IMR-90 (cell line): ENCODE results near the gene MGAT4A.

Experiments used
- CTCF ChIP-seq: conservative IDR thresholded peaks from 2 replicates; pipeline ENCODE4 v1.5.1; 2012; ENCODE audit warnings: mild to moderate bottlenecking, low read depth, low read length, improper control_type of control experiment
- POLR2A ChIP-seq: IDR thresholded peaks from 2 replicates; pipeline ENCODE4 v1.6.1; 2012; ENCODE audit warnings: mild to moderate bottlenecking, low read depth, low read length
- RAD21 ChIP-seq: IDR thresholded peaks from 2 replicates; pipeline ENCODE4 v1.6.1; 2012; ENCODE audit warnings: low read length, improper control_type of control experiment
- RCOR1 ChIP-seq: IDR thresholded peaks from 2 replicates; pipeline ENCODE4 v1.6.1; 2012; ENCODE audit warnings: mild to moderate bottlenecking, low read length, improper control_type of control experiment; ENCODE audit not compliant: insufficient replicate concordance
- RFX5 ChIP-seq: IDR thresholded peaks from 2 replicates; pipeline ENCODE4 v1.8.0; 2012; ENCODE audit warnings: low read depth, mild to moderate bottlenecking, low read length, moderate library complexity
- SMC3 ChIP-seq: fragments of 150-350 bp; IDR thresholded peaks from 2 replicates; pipeline ENCODE4 v1.6.1; 2016; ENCODE audit warnings: low read depth, mild to moderate bottlenecking, antibody characterized with exemption, low read length, moderate library complexity

GRCh38 chr2:98731041-98731893 lies at the start of gene MGAT4A:
- TF ChIP-seq CTCF, result no peak
- no peak for TF ChIP-seq RAD21
- no peak for TF ChIP-seq RCOR1
- no peak for TF ChIP-seq SMC3
- TF ChIP-seq RFX5, result no peak
- no peak for TF ChIP-seq POLR2A
